Measurements from ENCODE around the gene THSD4.
A peak's percentile ranks its signal among the peaks of the same experiment; 100 is the strongest.

Gene THSD4

DNA sequence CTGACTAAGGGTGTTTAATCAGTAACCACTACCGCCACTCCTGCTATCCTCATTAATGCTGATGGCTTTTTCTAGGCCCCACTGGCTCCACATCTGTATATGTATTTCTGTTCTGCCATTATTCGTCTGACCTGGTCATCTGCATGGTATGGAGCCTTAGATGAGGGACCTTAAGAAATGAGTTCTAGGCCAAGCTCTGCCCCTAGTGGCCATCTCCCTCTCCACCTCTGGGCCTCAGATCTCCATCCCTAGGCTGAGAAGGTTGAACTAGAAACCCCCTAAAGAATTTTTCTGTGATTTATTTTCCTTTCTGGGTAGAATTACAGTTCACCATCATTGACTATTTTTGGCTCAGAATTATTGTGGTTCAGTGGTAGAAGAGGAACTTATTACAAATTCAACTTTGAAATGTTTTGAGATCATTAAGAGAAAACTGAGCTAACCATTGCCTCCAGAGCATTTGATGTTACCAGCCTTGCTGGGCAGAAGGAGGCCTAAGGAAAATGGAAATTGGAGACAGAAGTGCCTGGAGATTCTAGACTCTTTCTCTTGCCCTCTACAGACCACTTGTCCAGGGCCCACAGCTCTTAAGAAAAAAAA lies 369.9 kb downstream of the THSD4 start:
- peak; percentile 18 for DNase-seq (ENCODE audit: low spot score)
- TF ChIP-seq, protein P1, sequence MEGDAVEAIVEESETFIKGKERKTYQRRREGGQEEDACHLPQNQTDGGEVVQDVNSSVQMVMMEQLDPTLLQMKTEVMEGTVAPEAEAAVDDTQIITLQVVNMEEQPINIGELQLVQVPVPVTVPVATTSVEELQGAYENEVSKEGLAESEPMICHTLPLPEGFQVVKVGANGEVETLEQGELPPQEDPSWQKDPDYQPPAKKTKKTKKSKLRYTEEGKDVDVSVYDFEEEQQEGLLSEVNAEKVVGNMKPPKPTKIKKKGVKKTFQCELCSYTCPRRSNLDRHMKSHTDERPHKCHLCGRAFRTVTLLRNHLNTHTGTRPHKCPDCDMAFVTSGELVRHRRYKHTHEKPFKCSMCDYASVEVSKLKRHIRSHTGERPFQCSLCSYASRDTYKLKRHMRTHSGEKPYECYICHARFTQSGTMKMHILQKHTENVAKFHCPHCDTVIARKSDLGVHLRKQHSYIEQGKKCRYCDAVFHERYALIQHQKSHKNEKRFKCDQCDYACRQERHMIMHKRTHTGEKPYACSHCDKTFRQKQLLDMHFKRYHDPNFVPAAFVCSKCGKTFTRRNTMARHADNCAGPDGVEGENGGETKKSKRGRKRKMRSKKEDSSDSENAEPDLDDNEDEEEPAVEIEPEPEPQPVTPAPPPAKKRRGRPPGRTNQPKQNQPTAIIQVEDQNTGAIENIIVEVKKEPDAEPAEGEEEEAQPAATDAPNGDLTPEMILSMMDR (IDR thresholded peaks at IDR 0.05; ENCODE audit: extremely low read depth, missing control alignments), result peak; percentile 56

DNA sequence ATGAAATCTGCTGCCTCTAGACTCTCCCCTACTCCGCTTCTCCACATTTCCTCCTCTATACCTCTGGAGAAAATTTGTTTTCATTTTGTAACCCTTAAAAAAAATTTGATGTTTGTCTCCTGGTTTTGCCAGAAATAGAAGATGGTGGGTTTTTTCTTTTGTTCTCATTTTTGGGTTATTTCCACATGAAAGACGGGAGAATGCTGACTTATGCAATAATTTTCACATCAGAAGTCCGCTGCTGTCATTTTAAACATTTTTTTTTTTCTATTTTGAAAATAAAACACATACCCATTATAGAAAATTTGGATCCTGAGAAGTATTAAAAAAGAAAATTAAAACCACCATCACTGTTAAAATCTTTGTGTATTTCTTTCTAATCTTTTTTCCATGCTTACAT lies 374.3 kb downstream of the THSD4 start:
- TF ChIP-seq, protein P1 (IDR thresholded peaks at IDR 0.05; ENCODE audit: extremely low read depth, missing control alignments), result no peak
- DNase-seq (ENCODE audit: low spot score), result no peak

DNA sequence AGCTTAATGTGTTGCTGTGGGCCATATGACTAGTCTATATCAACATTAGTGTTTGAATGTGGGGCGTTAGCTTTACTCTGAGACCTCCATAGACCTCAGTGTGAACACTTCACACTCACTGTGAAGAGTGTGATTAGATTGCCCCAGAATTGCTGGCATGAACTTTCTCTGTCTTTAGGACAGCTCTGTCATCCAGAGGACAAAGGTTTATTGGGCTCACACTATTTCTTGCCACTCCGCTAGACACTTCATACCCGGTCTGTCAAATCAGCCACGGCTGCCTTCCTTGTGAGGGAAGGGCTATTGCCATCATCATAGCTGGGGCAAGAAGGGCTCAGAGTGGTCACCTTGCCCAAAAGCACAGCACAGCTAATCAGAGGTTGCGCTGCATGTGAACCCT lies 378.3 kb downstream of the THSD4 start:
- TF ChIP-seq, protein P1 (IDR thresholded peaks at IDR 0.05; ENCODE audit: extremely low read depth, missing control alignments), result no peak
- no peak for DNase-seq (ENCODE audit: low spot score)

DNA sequence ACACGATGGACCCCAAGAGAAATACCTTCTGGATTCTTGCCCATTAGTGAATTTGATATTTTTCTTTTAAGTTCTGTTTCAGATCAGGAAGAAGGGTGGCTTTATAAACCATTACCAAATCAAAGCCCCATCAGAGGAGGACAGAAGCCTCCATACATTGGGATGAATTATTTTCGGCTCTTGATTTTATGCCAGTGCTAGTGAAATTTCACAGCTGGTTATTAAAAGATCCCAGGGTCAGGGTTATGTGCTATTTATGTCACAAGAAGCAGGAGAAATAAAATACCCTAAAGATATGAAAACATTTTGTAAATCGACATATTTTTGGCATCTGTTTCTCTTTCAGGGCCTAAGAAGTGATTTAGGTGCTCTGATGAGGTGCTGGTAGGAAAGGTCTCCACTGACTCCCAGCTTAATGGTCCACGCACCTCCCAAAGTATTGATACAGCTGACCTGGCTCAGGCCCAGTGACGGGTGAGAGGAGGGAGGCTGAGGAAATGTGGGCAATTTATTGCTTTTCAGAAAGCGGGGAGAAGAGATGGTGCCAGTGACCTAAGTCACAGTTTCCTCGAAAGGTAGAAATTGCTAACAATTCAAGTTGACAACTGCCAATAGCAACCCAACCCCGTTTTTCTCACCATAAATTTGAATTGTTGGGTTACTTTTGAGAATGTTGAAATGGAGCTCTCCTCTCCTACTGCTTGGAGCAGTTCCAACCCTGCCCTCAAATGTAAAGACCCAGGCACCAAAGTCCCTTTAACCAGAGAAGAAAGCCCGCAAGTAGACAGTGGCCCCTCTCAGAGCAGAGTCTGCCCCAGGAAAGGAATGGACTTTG lies 379.5 kb downstream of the THSD4 start:
- TF ChIP-seq, protein P1 (IDR thresholded peaks at IDR 0.05; ENCODE audit: extremely low read depth, missing control alignments), result no peak
- no peak for DNase-seq (ENCODE audit: low spot score)

DNA sequence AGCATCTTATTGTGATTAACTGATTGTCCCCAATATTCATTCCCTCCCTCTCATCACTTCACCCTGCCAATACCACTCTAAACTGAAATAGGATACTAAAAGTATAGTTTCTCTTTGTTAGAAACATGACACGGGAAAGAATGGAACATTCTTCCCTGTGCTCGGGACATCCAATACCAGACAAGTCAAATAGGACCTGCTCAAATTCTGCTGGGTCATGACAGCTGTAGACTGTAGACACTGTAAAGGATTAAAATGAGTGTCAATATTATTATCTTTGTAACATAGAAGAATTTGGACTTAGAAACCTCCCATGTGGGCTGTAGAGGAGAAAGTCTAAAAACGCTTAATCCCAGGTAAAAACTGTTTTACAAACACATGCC lies 380.1 kb downstream of the THSD4 start:
- TF ChIP-seq, protein P1 (IDR thresholded peaks at IDR 0.05; ENCODE audit: extremely low read depth, missing control alignments), result no peak
- no peak for DNase-seq (ENCODE audit: low spot score)

DNA sequence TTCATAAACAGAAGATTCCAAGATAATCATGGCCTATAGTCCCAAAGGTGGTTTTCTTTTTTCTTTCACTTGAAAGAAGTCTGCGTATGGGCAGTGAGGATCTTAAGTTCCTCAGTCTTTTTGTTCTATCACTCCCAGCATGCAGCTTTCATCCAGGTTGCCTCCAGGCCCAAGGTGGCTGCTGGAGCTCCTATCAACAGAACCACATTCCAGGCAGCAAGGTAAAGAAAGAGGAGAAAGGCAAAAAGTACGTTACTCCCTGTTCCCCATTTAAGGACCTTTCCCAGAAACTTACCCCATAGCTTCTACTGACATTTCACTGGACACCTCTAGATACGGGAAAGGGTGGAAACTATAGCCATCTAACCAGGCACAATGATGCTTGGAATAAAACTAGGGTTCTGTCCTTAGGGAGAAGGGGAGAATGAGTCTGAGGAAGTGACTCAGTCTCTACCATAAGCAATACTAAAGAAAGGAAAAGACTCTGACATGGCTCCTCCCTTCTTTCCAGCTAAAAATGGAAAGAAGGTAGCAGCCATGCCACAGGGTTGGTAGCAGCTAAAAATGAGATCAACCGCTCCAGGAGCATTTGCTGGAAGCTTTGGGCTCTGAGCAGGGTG lies 381.2 kb downstream of the THSD4 start:
- no peak for DNase-seq (ENCODE audit: low spot score)
- TF ChIP-seq, protein P1 (IDR thresholded peaks at IDR 0.05; ENCODE audit: extremely low read depth, missing control alignments), result no peak

Measured in GM20000 (cell line).